Measurements from ENCODE around the gene DSTN. TPM values are rescaled to one million over a fixed set of nuclear protein-coding genes. Genes with fewer than 3 reads are reported as not detected.

The DSTN gene
- total and polyA plus RNA-seq, 2 of the 4 experiments (the other 2 are of a cell fraction), result 221 to 269 TPM

- TF ChIP-seq SMC3 (IDR thresholded peaks at IDR 0.05; ENCODE audit: low read depth, low read length) (0 out of 2 replicates have a peak, but pooled peaks have one; percentile 28), RFX5 (IDR thresholded peaks at IDR 0.05; ENCODE audit: low read depth, low read length) (no peak)
- H4K5ac ChIP-seq (ENCODE audit: low read depth, low read length), result no peak overlapping the region
- no peaks in the 10 kb centered on the region; the same call in 1 of the 2 replicates for H3K4me1 ChIP-seq (ENCODE audit: control insufficient read depth, insufficient read depth, low read length)
- dilution Hi-C loops (cut with HindIII; ENCODE audit: low sequenced_read_pairs, unreplicated experiment), result no loop called here
- 80% methylated on average over 2 of the region's 6 CpGs; no CpG with 5 or more reads in 1 of the 2 experiments for WGBS, 2 experiments (ENCODE audit: extremely low coverage in 2 of 2, insufficient read length in 1 of 2)
- H3K14ac ChIP-seq (replicated peaks; ENCODE audit: low read depth, low read length), result no peak overlapping the region
- H3K9me3 ChIP-seq (ENCODE audit: control insufficient read depth, insufficient read depth, low read length), result no peaks in the 10 kb centered on the region
- in situ Hi-C loops (cut with MboI; ENCODE audit: low sequenced_read_pairs), result loop anchor here (5.0 kb wide), 1 partner anchor 74 kb away; no protein-coding TSS in a partner anchor
- no peak overlapping the region for H2AK5ac ChIP-seq (ENCODE audit: low read depth, low read length)
- POLR2A ChIA-PET (ENCODE audit: unreplicated experiment), result no interaction called here
- no peaks in the 10 kb centered on the region for H3K27me3 ChIP-seq (ENCODE audit: control insufficient read depth, insufficient read depth, low read length)
- no peak overlapping the region for H2BK20ac ChIP-seq (ENCODE audit: low read depth, low read length)
- no peak overlapping the region for H3K56ac ChIP-seq (ENCODE audit: extremely low read depth, insufficient read depth, low read length)
- H4K20me1 ChIP-seq (ENCODE audit: insufficient read depth, low read length), result peaks cover 83% of the 10 kb centered on the region
- no peak overlapping the region for H3K18ac ChIP-seq (ENCODE audit: low read depth, low read length)
- H4K8ac ChIP-seq (ENCODE audit: low read depth in 2 of 2, low read length in 2 of 2), result no peak overlapping the region
- intact Hi-C loops (cut with micrococcal nuclease), result loop anchor here (5.0 to 10.0 kb wide), 2 partner anchors 106 to 809 kb away; no protein-coding TSS in a partner anchor
- peaks cover 48% of the 10 kb centered on the region for H3K36me3 ChIP-seq (ENCODE audit: control insufficient read depth, insufficient read depth, low read length)
- DNase-seq (no peak), ATAC-seq (ENCODE audit: low read depth) (peak; percentile 24)
- H3K4me2 ChIP-seq (ENCODE audit: low read depth, low read length), result no peak overlapping the region
- no peak overlapping the region for H2AK9ac ChIP-seq (replicated peaks; ENCODE audit: low read depth, low read length, poor library complexity)
- H4K91ac ChIP-seq (ENCODE audit: insufficient read depth, low read depth, low read length), result no peak overlapping the region
- H2AFZ ChIP-seq (replicated peaks; ENCODE audit: low read length, poor library complexity), result no peak overlapping the region
- H3K79me1 ChIP-seq (ENCODE audit: low read depth in 1 of 2, low read length in 2 of 2), result peaks cover 8 to 62% of the 10 kb centered on the region in 2 experiments; a peak in 3 of 4 replicates
- no peak overlapping the region for H2BK120ac ChIP-seq (ENCODE audit: low read depth, low read length)
- H2BK15ac ChIP-seq (ENCODE audit: low read depth, low read length), result no peak overlapping the region
- CTCF ChIA-PET, result interaction anchor here (0.6 to 1.4 kb wide), 2 partner anchors 106 to 328 kb away, joined by 3 read pairs; no protein-coding TSS in a partner anchor
- H3K9me1 ChIP-seq (ENCODE audit: insufficient read depth, low read length), result no peaks in the 10 kb centered on the region
- no peak overlapping the region for H3K9ac ChIP-seq (ENCODE audit: low read depth, low read length)
- H3K23ac ChIP-seq (ENCODE audit: low read depth, low read length), result no peak overlapping the region
- no TSS peak for BruUV-seq (replicated peaks)
- H3K4ac ChIP-seq (ENCODE audit: low read depth, low read length), result no peak overlapping the region
- no peak overlapping the region for H3K27ac ChIP-seq (ENCODE audit: insufficient read depth, low read length)
- H2BK5ac ChIP-seq (ENCODE audit: low read depth, low read length, poor library complexity, severe bottlenecking), result no peak overlapping the region
- no peak overlapping the region for H3K4me3 ChIP-seq (ENCODE audit: insufficient read depth, low read depth, low read length)
Observed at GRCh38 chr20:17611290-17611539, 41.3 kb downstream of the DSTN start.
